Ovary (tissue), 9 donors: ENCODE data around the gene LRRC4C. TPM values are rescaled to one million over a fixed set of nuclear protein-coding genes. Genes with fewer than 3 reads are reported as not detected.

Experiments used
- DNase-seq, 5 donors: peaks; one replicate each; pipeline ENCODE4 v3.0.0-alpha.2; 2019 to 2020
- H3K27ac ChIP-seq, 2 donors: fragments of 200-600 bp; one replicate each; pipeline versions ENCODE4 v1.5.1 to v1.8.0; 2019 to 2022
- H3K27me3 ChIP-seq: fragments of 200-600 bp; one replicate; pipeline ENCODE4 v1.8.0; 2022
- H3K36me3 ChIP-seq: fragments of 200-600 bp; sonication (generic); one replicate; pipeline ENCODE4 v1.5.1; 2019
- H3K4me1 ChIP-seq: one replicate; pipeline ENCODE4 v1.8.1; 2013; ENCODE audit warnings: mild to moderate bottlenecking, moderate library complexity; ENCODE audit not compliant: insufficient read depth
- H3K4me3 ChIP-seq: fragments of 200-600 bp; sonication (generic); one replicate; pipeline ENCODE4 v1.5.1; 2017
- H3K9me3 ChIP-seq, 2 donors: fragments of 200-600 bp in 1 of 2; sonication (generic) in 1 of 2; one replicate each; pipeline versions ENCODE4 v1.5.1 to v1.8.1; 2013 to 2019; ENCODE audit warnings: mild to moderate bottlenecking in 1 of 2, moderate library complexity in 1 of 2
- EP300 ChIP-seq: sonication (generic); formaldehyde crosslinking; IDR thresholded peaks from one replicate; pipeline ENCODE4 v1.6.1; 2017; ENCODE audit warnings: antibody characterized with exemption
- POLR2A ChIP-seq: fragments of 450-650 bp; IDR thresholded peaks from one replicate; pipeline ENCODE4 v1.6.1; 2017; ENCODE audit warnings: antibody characterized with exemption, mild to moderate bottlenecking, moderate library complexity
- WGBS, 3 donors: extraction: QIAGEN DNeasy Blood & Tissue Kit in 1 of 3; methylation state at CpG; one replicate each; pipeline versions ENCODE4 v1.1.5 to v1.1.7; 2013 to 2017; 5-methylcytosine and 5-hydroxymethylcytosine counted together
- intact Hi-C, 4 donors: fragments of 100-400 bp; cut with DNase I; formaldehyde crosslinking; loops; one replicate each; pipeline versions ENCODE4 v1.11.0 to v1.15.1; 2022 to 2023
- polyA plus RNA-seq, 2 donors: library from polyadenylated mRNA; stranded (reverse); fragments of 200-250 nt in 1 of 2; fragments of 350-450 nt in 1 of 2; fragmentation: Illumina TruSeq in 1 of 2; extraction: RNeasy Lipid Tissue Mini Kit (QIAGEN cat#74804) in 1 of 2; gene quantifications; one replicate each; pipeline ENCODE4 v1.2.3, GENCODE V29; 2013 to 2014
- total RNA-seq, 7 donors: library from RNA; depleted of rRNA in 2 of 7; stranded (reverse); fragments of >200 nt in 2 of 7; fragmentation: NEBNext Ultra II Directional in 3 of 7; extraction: Animal tissue kit (Norgen Biotek cat#: 25700) in 3 of 7; gene quantifications; one replicate each; pipeline versions ENCODE4 v1.1.0 to v1.2.4, GENCODE V29; 2016 to 2023
- TF ChIP-seq, protein P1 (sequence below), 3 donors: fragments of 450-650 bp in 2 of 3; fragments of 200-600 bp in 1 of 3; IDR thresholded peaks; one replicate each; pipeline versions ENCODE4 v1.5.1 to v1.8.0; 2016 to 2022; ENCODE audit warnings: antibody characterized with exemption in 3 of 3, mild to moderate bottlenecking in 1 of 3
- donor health status: DM: no; HTN: no; CAD: no; lungs with moderate emphysema.
- donor health status: DM: no; HTN: no; CAD: no.
- donor health status: Bipolar disorder and iron deficiency.
- donor health status: DM: yes; HTN: yes; CAD: no.
- donor health status: DM: no; HTN: no; CAD: no.
- donor health status: DM: yes; HTN: yes; CAD: no.

LRRC4C gene
- total and polyA plus RNA-seq, 9 donors = 0.15 to 12.5 (median 0.78) TPM

DNA sequence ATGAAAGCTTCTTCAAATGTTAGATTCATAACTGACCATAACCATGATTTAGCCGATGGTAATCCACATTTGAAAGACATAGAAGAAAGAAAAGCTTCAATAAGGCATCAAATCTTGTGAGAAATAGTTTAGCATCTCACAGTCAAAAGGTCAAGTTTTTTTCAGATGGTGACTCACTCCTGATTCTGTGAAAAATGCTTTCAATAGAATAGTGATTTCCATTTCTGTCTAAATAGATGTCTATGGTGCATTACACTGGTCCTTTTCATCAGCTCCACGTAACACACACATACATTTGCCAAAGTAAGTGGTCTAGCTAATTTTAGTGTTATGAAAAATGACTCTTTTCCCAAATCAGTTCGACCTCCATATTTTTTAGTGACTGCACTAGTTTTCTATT is 139.2 kb downstream of the LRRC4C start:
- no peaks in the 10 kb centered on the region for H3K36me3 ChIP-seq
- H3K4me1 ChIP-seq = no peaks in the 10 kb centered on the region
- 72 to 81% (median 78%) methylated on average over 3 of the region's 3 CpGs for whole genome bisulfite sequencing, 3 donors
- H3K4me3 ChIP-seq = no peak overlapping the region
- TF ChIP-seq POLR2A = no peak
- TF ChIP-seq, protein P1, sequence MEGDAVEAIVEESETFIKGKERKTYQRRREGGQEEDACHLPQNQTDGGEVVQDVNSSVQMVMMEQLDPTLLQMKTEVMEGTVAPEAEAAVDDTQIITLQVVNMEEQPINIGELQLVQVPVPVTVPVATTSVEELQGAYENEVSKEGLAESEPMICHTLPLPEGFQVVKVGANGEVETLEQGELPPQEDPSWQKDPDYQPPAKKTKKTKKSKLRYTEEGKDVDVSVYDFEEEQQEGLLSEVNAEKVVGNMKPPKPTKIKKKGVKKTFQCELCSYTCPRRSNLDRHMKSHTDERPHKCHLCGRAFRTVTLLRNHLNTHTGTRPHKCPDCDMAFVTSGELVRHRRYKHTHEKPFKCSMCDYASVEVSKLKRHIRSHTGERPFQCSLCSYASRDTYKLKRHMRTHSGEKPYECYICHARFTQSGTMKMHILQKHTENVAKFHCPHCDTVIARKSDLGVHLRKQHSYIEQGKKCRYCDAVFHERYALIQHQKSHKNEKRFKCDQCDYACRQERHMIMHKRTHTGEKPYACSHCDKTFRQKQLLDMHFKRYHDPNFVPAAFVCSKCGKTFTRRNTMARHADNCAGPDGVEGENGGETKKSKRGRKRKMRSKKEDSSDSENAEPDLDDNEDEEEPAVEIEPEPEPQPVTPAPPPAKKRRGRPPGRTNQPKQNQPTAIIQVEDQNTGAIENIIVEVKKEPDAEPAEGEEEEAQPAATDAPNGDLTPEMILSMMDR (IDR thresholded peaks at IDR 0.05) = no peak
- no peak for TF ChIP-seq EP300
- intact Hi-C loops = no loop called here
- no peaks in the 10 kb centered on the region for H3K27me3 ChIP-seq
- no peaks in the 10 kb centered on the region for H3K9me3 ChIP-seq
- H3K27ac ChIP-seq = no peak overlapping the region
- DNase-seq = no peak

- no peaks in the 10 kb centered on the region for H3K4me1 ChIP-seq
- H3K4me3 ChIP-seq = no peak overlapping the region
- H3K36me3 ChIP-seq = no peaks in the 10 kb centered on the region
- H3K9me3 ChIP-seq = no peaks in the 10 kb centered on the region
- 79 to 98% (median 87%) methylated on average over 2 of the region's 2 CpGs for WGBS, 3 donors
- intact Hi-C loops = no loop called here
- no peaks in the 10 kb centered on the region for H3K27me3 ChIP-seq
- no peak for DNase-seq
- H3K27ac ChIP-seq = no peak overlapping the region
- TF ChIP-seq POLR2A = no peak
- TF ChIP-seq, protein P1 (IDR thresholded peaks at IDR 0.05) = no peak
- TF ChIP-seq EP300 = no peak
Observed at GRCh38 chr11:41319434-41319833, 140.0 kb downstream of the LRRC4C start.

- intact Hi-C loops = no loop called here
- H3K27ac ChIP-seq = no peak overlapping the region
- TF ChIP-seq EP300 (no peak), POLR2A (no peak)
- TF ChIP-seq, protein P1 (IDR thresholded peaks at IDR 0.05) = no peak
- H3K9me3 ChIP-seq = no peaks in the 10 kb centered on the region
- H3K4me3 ChIP-seq = no peak overlapping the region
- H3K4me1 ChIP-seq = no peaks in the 10 kb centered on the region
- no peak for DNase-seq
- WGBS, 3 donors = 2 to 6% (median 3%) methylated on average over 2 of the region's 2 CpGs
- no peaks in the 10 kb centered on the region for H3K27me3 ChIP-seq
- no peaks in the 10 kb centered on the region for H3K36me3 ChIP-seq
Observed at GRCh38 chr11:41316751-41317150, 142.7 kb downstream of the LRRC4C start.

- no peak for TF ChIP-seq POLR2A
- TF ChIP-seq, protein P1 (IDR thresholded peaks at IDR 0.05) = no peak
- DNase-seq = no peak
- 77 to 82% (median 80%) methylated on average over 1 of the region's 1 CpG for WGBS, 3 donors
- H3K27me3 ChIP-seq = no peaks in the 10 kb centered on the region
- H3K4me1 ChIP-seq = no peaks in the 10 kb centered on the region
- no peaks in the 10 kb centered on the region for H3K36me3 ChIP-seq
- H3K9me3 ChIP-seq = no peaks in the 10 kb centered on the region
- intact Hi-C loops = no loop called here
- H3K27ac ChIP-seq = no peak overlapping the region
- no peak overlapping the region for H3K4me3 ChIP-seq
Observed at GRCh38 chr11:41313226-41313625, 146.2 kb downstream of the LRRC4C start.

- Histone ChIP-seq H3K27ac (no peak overlapping the region), H3K4me3 (no peak overlapping the region), H3K4me1 (no peaks in the 10 kb centered on the region), H3K27me3 (no peaks in the 10 kb centered on the region), H3K9me3 (no peaks in the 10 kb centered on the region), H3K36me3 (no peaks in the 10 kb centered on the region)
- intact Hi-C loops = no loop called here
- WGBS, 3 donors = 54 to 73% (median 57%) methylated on average over 4 of the region's 4 CpGs
- no peak for TF ChIP-seq EP300
- TF ChIP-seq POLR2A = no peak
- TF ChIP-seq, protein P1 (IDR thresholded peaks at IDR 0.05) = no peak
- DNase-seq = no peak
Observed at GRCh38 chr11:41309716-41310115, 149.7 kb downstream of the LRRC4C start.
